ENCODE results near the gene FBXW7.

DNA sequence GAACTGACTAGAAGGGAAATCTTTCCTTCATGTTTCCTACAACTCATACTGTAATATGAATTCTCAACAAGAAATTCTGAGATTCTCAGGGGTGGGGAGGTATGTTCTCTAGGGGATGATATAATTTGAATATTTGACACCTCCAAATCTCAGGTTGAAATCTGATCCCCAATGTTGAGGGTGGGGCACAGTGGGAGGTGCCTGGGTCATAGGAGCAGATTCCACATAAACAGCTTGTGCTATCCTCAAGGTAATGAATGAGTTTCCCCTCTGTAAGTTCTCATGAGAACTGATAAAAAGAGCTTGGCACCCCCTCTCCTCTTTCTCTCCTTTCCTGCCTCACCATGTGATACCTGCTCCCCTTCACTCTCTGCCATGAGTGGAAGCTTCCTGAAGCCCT lies 21.5 kb downstream of the FBXW7 start:
- TF ChIP-seq, protein P1, sequence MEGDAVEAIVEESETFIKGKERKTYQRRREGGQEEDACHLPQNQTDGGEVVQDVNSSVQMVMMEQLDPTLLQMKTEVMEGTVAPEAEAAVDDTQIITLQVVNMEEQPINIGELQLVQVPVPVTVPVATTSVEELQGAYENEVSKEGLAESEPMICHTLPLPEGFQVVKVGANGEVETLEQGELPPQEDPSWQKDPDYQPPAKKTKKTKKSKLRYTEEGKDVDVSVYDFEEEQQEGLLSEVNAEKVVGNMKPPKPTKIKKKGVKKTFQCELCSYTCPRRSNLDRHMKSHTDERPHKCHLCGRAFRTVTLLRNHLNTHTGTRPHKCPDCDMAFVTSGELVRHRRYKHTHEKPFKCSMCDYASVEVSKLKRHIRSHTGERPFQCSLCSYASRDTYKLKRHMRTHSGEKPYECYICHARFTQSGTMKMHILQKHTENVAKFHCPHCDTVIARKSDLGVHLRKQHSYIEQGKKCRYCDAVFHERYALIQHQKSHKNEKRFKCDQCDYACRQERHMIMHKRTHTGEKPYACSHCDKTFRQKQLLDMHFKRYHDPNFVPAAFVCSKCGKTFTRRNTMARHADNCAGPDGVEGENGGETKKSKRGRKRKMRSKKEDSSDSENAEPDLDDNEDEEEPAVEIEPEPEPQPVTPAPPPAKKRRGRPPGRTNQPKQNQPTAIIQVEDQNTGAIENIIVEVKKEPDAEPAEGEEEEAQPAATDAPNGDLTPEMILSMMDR (IDR thresholded peaks at IDR 0.05), result no peak
- no peak for TF ChIP-seq POLR2A (IDR thresholded peaks at IDR 0.05)

Measured in thyroid gland (tissue), 4 donors.